IPS-NIHi11 (cell line): Measurements from ENCODE around the gene IL1R2.

ENCODE experiments used
- DNase-seq: peaks from one replicate; pipeline ENCODE4 v3.0.0; 2012; ENCODE audit warnings: mixed read lengths, low spot score

IL1R2 gene

DNA sequence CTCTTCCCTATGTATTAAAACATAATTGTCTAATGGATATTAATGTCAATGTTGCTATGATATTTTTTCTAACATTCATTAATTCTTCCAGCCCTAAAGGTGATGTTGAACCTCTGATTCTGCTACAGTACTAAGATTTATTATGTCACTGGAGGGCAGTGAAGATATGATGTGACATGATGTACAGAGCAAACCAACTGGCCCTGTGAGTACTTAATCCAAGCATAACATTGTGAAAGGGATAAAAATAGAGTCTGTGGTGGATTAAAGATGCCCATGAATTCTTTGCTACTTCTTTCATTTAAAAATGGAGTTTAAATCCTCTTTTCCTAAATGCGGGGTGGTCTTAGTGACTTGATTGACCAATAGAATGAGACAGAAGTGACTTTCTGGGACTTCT lies 51.8 kb downstream of the IL1R2 start:
- no peak for DNase-seq

DNA sequence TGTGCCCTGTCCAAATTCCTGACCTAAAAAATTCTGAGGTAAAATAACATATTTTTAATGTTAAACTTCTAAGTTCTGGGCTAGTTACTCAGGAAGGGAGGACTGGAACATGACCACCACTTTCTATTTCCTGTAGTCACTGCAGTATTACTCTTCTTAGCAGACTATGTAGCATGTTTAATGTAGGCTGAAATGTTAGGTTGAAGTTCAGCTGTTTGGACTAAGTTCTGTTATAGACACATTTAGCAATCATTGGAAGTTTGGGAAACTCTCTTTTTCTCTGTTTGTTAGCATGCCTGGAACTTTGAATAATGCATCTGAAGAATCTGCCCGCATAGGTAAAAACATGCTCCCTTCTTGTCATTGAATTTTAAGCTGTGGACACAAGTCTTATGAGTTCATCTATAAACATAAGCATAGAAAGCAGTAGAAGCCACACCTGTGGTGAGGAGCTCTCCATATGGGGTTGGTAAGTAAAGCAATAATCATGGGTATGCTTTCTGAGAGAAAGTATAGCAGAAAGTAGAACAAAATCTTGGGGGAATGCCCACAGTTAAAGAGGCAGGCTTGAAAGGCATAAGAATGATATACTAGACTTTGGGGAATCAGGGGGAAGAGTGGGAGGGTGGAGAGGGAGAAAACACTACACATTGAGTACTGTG lies 52.6 kb downstream of the IL1R2 start:
- DNase-seq: no peak

DNA sequence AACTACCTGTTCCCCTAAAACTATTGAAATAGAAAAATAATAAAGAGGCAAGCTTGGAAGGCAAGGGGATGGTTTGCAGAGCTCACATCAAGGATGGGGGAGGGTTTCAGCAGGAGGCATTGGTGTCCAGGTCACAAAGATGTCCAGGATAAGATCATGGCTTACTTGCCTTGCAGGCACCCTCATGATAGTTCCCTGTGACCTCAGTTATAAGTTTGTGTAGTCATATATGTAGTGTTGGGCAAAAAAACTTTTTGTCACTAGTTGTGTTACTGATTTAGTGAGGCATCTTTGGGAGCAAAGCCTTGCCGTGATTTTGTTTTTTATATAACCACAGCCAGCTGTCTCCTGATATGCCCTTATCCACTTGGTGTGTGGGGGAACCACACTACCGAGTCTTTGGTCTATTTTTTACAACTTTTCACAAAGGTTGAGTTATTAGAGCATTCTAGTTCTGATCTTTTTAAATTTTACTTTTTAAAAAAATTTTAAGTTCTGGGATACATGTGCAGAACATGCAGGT lies 53.3 kb downstream of the IL1R2 start:
- no peak for DNase-seq

DNA sequence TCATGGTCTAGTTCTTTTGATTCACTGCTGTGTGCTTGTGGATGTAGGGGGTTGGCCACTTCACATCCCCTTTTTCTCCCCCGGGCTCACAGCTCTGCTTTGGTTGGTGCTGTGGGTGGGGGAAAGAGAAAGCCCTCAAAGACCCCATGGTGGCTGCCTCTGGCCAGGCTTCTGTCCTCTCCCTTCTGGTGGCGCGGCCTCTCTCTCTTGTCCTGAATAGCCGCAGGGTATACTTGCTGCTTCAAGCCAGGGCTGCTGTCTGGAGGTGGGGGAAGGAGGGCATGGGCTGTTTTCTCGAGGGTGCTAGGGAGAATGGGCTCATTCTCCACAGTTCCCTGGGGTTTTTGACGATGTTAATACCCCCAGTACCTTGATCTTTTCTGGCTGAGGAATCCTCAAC lies 53.9 kb downstream of the IL1R2 start:
- no peak for DNase-seq

DNA sequence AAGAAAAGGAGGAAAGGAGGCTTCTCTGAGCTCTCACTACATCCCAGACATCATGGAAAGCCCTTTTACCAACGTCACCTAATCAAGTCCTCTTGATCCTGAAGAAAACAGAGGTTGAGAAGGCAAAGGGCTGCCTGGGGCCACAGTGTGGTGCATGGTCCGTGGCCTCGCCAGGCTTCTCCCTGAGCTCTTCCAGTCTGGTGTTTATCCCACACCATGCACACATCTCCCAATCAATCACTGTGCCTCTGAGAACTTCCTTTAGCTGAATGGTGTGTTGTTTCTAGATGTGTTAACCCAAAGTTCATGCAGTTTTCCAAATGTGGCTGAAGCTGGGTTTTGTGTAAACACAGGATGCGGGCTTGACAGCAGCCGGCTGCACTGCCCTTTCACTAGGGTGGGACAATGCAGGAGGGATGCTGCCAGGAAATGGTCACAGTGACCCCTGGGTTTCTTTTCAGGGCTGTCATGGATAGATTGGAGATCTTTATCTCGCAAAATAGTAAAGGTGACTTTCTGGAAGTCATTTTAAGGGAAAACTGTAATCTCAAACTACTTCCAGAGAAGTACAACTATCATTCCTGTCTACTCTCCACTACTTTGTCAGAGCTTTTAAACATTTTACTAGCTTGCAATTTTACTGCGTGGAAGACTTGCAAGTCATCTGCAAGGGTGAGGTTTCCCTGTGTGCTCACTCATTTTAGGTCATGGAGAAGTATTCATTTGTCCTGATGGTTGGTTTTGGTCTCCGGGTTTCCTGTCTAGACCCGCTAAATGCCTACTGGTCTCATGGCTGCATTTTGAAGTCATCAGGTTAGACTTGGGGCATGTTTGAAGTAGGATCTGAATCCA lies 54.6 kb downstream of the IL1R2 start:
- DNase-seq: no peak

DNA sequence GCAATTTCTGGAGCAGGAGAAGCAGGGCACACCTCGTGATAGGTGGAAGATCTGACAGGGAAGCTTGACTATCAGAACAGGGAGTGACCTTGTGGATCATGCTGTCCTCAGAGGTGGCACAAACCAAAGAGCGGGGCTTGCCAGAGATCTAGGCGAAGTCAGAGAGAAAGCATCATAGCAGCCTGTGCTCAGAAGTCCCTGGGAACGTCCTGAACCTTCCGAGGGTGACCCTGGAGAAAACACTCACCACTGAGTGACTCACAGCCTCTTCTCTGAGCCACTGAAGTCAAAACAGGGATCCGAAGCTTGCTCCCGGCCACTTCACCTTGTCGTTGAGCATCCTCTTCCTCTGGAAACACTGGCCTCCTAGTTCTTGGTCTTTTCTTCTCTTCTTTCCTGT lies 56.7 kb downstream of the IL1R2 start:
- no peak for DNase-seq

DNA sequence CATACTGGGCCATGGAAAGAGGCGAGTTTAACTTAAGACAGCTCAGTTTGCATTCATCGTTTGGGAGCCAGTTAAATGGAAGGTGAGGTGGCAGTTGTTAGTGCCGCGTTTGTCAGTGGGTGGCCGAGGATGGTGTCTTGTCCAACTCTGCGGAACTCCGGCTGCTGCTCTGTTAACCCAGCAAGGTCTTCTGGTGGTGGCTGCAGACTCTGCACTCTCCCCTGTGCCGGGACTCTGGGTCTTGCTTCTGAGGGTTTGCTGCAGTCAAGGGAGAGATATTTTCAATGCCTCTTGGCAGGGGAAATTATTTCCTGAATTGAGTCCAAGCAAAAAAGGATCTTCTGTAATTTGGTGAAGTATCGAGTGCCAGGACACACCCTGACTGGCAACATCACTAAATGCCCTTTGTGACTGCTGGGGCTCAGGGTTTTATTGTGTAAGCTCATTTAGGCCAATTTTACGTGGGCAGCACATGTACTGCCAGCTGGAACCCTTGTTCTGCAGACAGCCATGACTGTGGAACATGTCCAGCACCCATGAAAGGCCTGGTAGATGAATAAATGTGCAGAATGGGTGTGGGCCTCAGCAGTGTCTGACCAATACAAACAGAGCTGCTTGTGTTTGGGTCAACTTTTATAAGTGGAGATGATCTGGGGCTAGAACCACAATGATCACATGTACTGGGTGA lies 58.1 kb downstream of the IL1R2 start:
- DNase-seq: no peak

DNA sequence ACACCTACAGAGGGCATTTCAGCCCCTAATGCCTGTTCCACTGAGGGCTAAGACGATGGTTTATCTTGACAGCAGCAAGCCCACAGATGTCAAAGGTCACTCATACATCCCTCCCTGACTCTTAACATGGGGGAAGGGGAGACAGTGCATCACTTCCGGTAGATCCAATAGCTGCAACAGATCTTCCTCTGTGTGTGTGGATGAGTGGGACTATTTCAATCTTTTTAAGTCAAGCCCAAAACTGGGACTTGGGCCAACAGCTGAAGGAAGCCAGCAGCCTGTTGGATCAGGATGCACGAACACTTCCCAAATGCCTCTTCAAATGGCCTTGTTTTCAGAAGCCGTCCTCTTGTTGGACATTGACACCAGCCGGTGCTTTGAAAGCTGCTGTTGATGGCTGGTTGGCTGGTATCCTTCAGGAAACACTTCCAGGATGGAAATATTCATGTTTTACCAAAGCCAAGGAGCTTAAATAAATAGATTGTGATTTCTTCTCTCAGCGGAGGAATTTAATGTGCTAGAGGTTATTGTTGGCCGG lies 59.2 kb downstream of the IL1R2 start:
- no peak for DNase-seq

DNA sequence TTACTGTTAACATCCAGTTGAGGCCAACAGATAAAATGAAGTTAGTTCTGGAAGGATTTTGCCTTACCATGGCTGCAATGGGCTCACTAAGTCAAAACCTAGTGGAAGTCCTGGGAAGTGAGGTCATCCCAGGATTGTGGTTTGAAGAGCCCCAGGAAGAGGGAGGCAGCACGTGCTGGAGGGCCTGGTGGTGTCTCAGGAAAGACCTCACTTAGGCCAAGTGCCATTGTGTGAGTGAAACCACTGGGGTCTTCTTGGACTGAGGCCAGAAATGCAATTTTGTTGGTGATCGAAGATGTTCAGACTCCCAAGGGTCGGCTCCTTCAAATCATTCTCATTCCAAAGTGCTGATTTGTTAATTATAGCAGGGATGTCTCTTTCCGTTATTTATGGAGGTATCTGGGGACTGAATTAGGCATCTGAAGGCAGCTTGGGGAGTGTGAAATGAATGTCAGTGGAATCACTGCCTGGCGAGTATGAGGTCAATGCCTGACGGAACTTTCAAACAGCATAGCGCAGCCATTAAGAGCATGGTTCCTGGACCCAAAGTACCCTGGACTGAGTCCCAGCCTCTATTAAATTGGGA lies 60.0 kb downstream of the IL1R2 start:
- DNase-seq: no peak

DNA sequence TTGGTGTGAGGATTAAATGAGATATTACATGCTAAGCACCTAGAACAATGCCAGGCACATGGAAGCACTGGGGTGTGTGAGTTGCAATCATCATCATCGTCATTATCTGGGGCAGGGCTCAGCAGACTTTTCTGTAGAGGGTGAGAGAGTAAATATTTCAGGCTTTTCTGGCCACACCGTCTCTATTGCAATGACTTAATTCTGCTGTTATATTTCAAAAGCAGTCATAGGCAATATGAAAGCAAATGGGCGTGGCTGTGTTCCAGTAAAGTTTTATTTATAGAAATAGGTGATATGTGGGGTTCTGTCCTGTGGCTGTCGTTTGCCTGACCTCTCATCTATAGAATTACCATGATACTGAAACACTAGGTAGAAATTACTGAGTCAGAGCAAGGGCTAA lies 60.6 kb downstream of the IL1R2 start:
- no peak for DNase-seq

DNA sequence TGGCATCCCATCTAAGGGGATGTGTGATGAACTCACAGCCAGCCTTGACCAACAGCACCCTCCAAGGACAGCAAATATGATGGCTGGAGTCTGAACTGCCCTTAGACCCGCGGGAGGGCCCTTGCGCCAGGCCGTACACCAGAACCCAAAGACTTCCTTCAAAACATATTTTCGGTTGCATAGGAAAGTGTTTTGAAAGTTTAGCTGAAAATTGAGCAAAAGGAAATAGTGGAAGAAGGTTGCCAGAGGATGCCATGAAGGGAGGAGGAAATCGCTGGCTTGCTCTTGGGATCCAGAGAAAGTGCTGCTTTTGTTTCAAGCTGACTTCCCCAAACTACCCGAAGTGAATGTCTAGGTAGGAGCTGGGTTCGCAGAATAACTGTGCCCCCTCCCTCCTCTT lies 61.3 kb downstream of the IL1R2 start:
- DNase-seq: no peak

DNA sequence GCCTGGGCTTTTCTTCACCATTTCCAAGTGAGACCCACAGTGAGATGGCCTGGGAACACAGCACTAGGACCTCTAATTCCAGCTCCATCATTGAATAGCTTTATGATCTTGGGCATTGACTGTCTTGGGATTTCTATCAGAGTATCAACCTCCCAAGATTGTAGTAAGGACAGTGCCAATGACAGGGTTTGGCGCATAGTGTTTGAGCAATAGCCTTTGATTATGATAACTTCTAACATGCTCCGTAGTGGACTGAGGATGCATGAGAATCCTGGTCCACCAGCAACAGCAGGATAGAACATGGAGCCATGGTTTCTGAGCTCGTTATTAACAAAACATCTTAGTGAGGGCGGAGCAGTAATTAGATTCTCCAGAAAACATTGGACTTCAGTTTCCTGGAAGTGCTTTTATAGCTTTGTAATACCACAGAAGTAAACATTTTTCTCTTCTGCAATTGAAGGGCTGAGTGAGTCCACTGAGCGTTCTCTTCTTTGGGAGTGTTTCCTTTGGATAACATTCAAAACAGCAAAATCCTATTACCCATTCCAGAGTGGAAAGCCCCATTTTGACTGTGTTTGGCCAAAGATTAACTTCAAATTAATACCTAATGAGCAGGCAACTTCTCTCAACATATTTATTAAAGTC lies 63.7 kb downstream of the IL1R2 start:
- no peak for DNase-seq

DNA sequence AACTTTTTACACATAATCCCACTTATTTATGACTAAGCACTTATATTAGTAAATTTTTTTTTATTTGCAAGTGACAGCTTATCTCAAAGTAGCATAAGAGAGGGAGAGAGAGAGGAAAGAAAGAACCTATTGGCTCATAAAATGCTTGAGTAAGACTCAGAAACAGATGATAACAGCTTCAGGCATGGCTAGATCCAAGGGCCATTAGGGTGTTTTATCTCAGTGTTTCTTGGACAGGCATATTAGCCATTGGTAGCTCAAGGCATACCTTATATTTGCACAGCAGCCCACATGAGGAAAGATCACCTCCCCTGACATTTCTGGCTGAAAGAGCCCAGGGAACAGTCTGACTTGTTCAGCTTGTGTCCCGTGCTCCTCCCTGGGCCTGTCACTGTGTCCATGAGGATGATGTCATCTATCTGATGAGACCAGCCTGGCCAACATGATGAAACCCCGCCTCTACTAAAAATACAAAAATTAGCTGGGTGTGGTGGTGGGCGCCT lies 64.4 kb downstream of the IL1R2 start:
- DNase-seq: no peak

DNA sequence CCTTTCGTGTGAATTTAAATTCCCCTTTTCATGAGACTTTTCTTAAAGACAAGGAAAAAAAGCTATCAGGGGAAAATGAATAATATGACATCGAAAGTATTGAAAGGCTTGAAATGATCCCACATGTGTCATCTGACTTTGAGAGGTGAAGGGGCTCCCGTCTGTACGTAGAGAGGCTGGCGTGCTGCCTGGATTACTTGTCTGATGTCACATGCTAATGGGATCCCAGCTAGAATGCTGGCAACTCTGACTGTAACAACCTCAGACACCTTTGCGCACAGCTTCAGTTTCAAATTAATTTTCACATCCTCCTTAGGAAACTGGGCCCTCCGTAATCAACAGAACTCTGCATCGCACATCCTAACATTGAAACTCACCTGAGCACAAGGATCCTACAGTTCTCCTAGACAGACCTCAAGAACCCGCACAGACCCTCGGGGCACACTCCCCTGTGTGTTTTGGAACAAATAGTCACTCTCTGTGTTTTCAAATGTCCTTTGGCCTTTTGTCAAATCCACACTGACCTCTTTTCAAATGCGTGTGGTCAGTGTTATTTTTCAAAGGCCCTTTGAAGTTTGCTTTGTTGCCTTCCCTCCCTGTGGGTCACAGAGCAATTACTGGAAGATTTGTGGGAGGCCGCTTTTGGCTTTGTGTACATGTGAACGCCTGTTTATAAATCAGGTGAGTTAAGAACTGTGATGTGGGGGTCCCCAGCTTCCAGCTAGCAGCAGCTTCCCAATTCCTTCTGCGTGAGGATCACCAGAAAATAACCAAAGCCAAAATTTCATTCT lies 65.9 kb downstream of the IL1R2 start:
- DNase-seq: no peak

DNA sequence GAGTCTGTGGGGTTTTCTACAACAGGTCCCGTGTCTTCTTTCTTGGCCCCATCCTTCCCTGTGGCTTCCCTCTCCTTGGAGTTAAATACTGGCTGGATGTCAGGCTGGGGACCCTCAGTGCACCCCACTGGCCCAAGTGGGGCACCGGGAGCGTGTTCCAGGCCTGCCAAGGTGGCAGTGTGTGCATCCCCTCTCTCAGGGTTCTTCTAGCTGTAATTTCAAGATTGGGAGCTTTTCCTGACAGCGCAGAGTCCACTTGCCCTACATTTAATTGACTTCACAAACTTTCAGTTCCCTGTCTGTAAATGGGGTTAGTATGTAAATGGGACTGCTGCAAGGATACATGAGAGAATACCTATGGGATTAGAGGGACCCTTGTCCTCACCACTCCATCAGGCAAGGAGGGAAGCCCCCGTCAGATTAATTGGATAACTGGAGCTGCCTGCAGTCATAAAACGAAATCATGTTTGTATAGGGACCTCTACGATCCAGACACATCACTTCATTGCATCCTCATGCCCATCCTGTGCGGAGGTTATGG lies 66.6 kb downstream of the IL1R2 start:
- DNase-seq: no peak

DNA sequence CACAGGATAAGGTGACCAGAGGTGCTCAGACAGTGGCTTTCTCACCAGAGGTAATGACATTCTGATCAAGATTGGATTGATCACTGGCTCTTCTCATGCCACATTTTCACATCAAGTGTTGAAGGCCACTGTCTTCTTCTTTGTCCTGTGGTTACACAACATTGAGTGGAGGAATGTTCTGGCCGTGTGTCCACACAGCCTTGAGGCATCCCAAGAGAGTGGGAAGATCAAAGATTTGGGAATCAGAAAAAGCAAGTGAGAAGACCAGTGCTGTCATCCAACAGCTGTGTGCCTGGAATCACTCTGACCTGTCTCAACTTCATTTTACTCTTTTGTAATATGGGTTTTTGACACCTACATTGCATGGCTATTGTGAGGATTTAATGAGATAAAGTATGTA lies 67.4 kb downstream of the IL1R2 start:
- DNase-seq: no peak

DNA sequence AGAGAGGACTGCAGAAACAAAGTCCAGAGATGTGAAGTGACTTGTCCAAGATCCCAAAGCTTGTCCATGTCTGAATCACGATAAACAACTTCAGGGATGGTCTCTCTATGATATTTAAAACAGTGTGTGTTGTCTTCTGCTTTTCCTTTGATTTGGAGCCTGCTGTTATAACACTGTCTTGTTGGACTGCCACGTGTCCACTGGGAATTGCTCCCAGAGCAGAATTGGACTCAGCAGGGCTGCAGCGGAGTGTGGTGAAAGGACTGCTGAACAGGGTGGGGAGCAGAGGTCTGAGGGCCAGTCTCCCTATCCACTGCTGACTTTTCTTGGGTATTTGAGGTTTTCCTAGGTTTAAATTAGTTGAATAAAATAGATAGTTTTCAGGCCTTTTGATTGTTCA lies 68.3 kb downstream of the IL1R2 start:
- DNase-seq: no peak

DNA sequence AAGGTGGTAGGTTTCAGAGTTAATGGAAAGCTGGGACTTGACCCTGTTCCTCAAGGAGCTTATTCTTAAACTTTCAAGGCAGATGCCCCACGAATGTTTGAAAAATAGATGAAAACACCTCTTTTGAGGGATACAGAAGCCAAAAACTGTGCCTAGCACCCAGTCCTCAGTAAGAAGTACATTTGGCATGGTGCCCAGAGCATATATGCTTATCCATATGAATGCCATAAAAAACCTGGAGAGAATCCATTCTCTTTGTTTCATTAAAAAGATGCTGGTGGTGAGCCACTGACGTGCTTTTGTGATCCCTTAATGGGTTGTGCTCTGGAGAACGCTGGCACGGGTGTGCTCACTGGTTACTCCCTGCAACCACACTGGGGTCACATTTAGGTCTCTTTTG lies 69.0 kb downstream of the IL1R2 start:
- DNase-seq: no peak

DNA sequence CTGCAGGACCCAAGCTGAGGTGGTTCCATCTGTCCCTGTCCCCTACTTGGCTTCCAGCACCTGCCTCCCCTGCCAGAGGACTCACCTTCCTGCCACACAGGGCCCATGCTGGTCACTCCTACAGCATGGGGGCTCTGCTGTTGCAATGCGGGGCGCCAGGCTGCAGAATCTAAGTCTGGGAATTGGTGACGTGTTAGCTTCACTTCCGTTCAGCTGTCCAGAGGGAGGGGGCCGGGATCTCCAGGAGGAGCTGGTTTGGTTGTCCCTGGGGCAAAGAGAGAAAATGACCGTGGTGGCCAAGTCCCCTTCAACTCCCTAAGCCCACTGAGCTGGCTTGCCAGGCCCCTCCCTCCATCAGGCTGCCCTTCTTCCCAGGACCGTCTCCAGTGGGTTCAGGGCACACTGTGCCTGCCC lies 69.5 kb downstream of the IL1R2 start:
- DNase-seq: no peak
